K562 (cell line): ENCODE measurements around the gene CYB5RL. TPM values are rescaled to one million over a fixed set of nuclear protein-coding genes. Genes with fewer than 3 reads are reported as not detected.

Source experiments
- ATAC-seq: fragments of 200-7000 bp; cut with Tn5 transposase; 3 replicates; pipeline ENCODE4 v1.9.1; 2020; ENCODE audit warnings: moderate library complexity
- BruUV-seq: library from RNA; stranded (reverse); fragments of 400-500 nt; replicated peaks from 2 replicates; lab custom pipeline; 2021; lab: Mats Ljungman, UMichigan
- CTCF ChIA-PET: fragments of 300-600 bp; formaldehyde crosslinking; extraction: SDS; loops from one replicate; lab custom pipeline; 2021; ENCODE audit warnings: low intra/inter-chr PET ratio; lab: Yijun Ruan, JAX
- POLR2A ChIA-PET: fragments of 300-600, 350-650 bp; sonication (Branson Sonifier 250); formaldehyde crosslinking; extraction: SDS; loops from one replicate; lab custom pipeline; 2021; ENCODE audit warnings: antibody characterized with exemption, inconsistent platforms; lab: Yijun Ruan, JAX
- DNase-seq, 4 experiments: peaks; one replicate each; pipeline versions ENCODE4 v3.0.0 to v3.0.0-alpha.2; 2011 to 2018; ENCODE audit warnings: low spot score in 3 of 4, mixed read lengths in 3 of 4; ENCODE audit errors: extremely low read depth in 1 of 4
- FAIRE-seq: peaks from 2 replicates; lab custom pipeline; 2011; peaks lifted over from hg19 to GRCh38; lab: Jason Lieb, UNC
- H2AFZ ChIP-seq: 2 replicates; pipeline ENCODE4 v1.6.0; 2011; ENCODE audit warnings: low read depth, low read length, control low read depth, inconsistent platforms
- H3K27ac ChIP-seq: fragments of 200-600 bp; 3 replicates; pipeline ENCODE4 v1.8.0; 2011; ENCODE audit warnings: low read depth, mild to moderate bottlenecking, control low read depth, inconsistent platforms, low read length, moderate library complexity, mixed read lengths; ENCODE audit errors: extremely low read depth
- H3K27me3 ChIP-seq, 2 experiments: fragments of 300-600 bp in 1 of 2; 2 replicates in 1 of 2; 3 replicates in 1 of 2; pipeline versions ENCODE4 v1.6.0 to v1.8.0; 2011; ENCODE audit warnings: inconsistent platforms in 2 of 2, low read length in 2 of 2, mild to moderate bottlenecking in 1 of 2, mixed read lengths in 1 of 2, moderate library complexity in 1 of 2; ENCODE audit not compliant: control insufficient read depth in 2 of 2, insufficient read depth in 2 of 2
- H3K36me3 ChIP-seq: fragments of 300-600 bp; 3 replicates; pipeline ENCODE4 v1.8.0; 2011; ENCODE audit warnings: mild to moderate bottlenecking, low read length, inconsistent platforms; ENCODE audit not compliant: control insufficient read depth, insufficient read depth
- H3K4me1 ChIP-seq, 2 experiments: fragments of 200-600 bp in 1 of 2; replicated peaks in 1 of 2; 2 replicates in 1 of 2; 3 replicates in 1 of 2; pipeline versions ENCODE4 v1.5.1 to v1.8.0; 2011; ENCODE audit warnings: inconsistent platforms in 2 of 2, low read length in 2 of 2, mild to moderate bottlenecking in 1 of 2, mixed read lengths in 1 of 2, moderate library complexity in 1 of 2; ENCODE audit not compliant: control insufficient read depth in 2 of 2, insufficient read depth in 2 of 2
- H3K4me2 ChIP-seq: 2 replicates; pipeline ENCODE4 v1.6.1; 2011; ENCODE audit warnings: low read length, control low read depth, inconsistent platforms, mixed read lengths; ENCODE audit not compliant: insufficient read depth
- H3K4me3 ChIP-seq: fragments of 200-600 bp; sonication (generic), shearing (Covaris generic); 2 replicates; pipeline ENCODE4 v1.5.1; 2016; ENCODE audit warnings: control low read depth, inconsistent platforms
- H3K79me2 ChIP-seq: fragments of 200-600 bp; 3 replicates; pipeline ENCODE4 v1.8.0; 2011; ENCODE audit warnings: low read length, inconsistent platforms; ENCODE audit not compliant: control insufficient read depth, insufficient read depth
- H3K9ac ChIP-seq, 2 experiments: 2 replicates each; pipeline versions ENCODE4 v1.6.0 to v1.6.1; 2011; ENCODE audit warnings: low read depth in 2 of 2, low read length in 2 of 2, control low read depth in 1 of 2, inconsistent platforms in 1 of 2, mild to moderate bottlenecking in 1 of 2, mixed read lengths in 1 of 2; ENCODE audit not compliant: insufficient read depth in 1 of 2
- H3K9me1 ChIP-seq: one replicate; pipeline ENCODE4 v1.6.0; 2011; ENCODE audit warnings: inconsistent platforms, mild to moderate bottlenecking, low read length, moderate library complexity; ENCODE audit not compliant: control insufficient read depth, insufficient read depth
- H3K9me3 ChIP-seq: replicated peaks from 2 replicates; pipeline ENCODE4 v1.5.1; 2011; ENCODE audit warnings: low read depth, low read length, inconsistent platforms; ENCODE audit not compliant: control insufficient read depth, insufficient read depth
- H4K20me1 ChIP-seq: replicated peaks from 2 replicates; pipeline ENCODE4 v1.6.1; 2011; ENCODE audit warnings: low read length, inconsistent platforms, mixed read lengths; ENCODE audit not compliant: control insufficient read depth, insufficient read depth
- ARID1B ChIP-seq: fragments of 450-650 bp; IDR thresholded peaks from 2 replicates; pipeline ENCODE4 v1.6.1; 2016; ENCODE audit warnings: antibody characterized with exemption, mild to moderate bottlenecking, inconsistent platforms
- EGR1 ChIP-seq: fragments of 450-650 bp; conservative IDR thresholded peaks from 2 replicates; pipeline ENCODE4 v1.6.1; 2017; ENCODE audit warnings: mild to moderate bottlenecking
- HNRNPLL ChIP-seq: fragments of 200-400 bp; formaldehyde crosslinking; IDR thresholded peaks from 2 replicates; pipeline ENCODE4 v1.6.1; 2017; ENCODE audit warnings: low read length, low read depth, mild to moderate bottlenecking; ENCODE audit not compliant: poor library complexity, severe bottlenecking
- POLR2A ChIP-seq: fragments of 450-650 bp; conservative IDR thresholded peaks from 2 replicates; pipeline ENCODE4 v1.6.1; 2016
- POLR2B ChIP-seq: fragments of 450-650 bp; IDR thresholded peaks from 2 replicates; pipeline ENCODE4 v1.6.1; 2018; ENCODE audit warnings: low read depth; ENCODE audit not compliant: partially characterized antibody
- POLR2G ChIP-seq: fragments of 200-400 bp; formaldehyde crosslinking; IDR thresholded peaks from 2 replicates; pipeline ENCODE4 v1.6.1; 2017; ENCODE audit warnings: low read depth, mild to moderate bottlenecking, antibody characterized with exemption, low read length, moderate library complexity
- SUPT5H ChIP-seq: fragments of 450-650 bp; IDR thresholded peaks from 2 replicates; pipeline ENCODE4 v1.6.1; 2016
- ZNF41 ChIP-seq: fragments of 250-450 bp; sonication (Bioruptor Pico); conservative IDR thresholded peaks from 2 replicates; pipeline ENCODE4 v1.4.0; 2020; ENCODE audit warnings: mild to moderate bottlenecking
- WGBS: fragments of 100-300 bp; shearing (Covaris generic); methylation state at CpG from one replicate; pipeline ENCODE4 v1.1.6; 2016; ENCODE audit warnings: low coverage, mixed read lengths; ENCODE audit not compliant: insufficient coverage; ENCODE audit errors: missing lambda C conversion rate; 5-methylcytosine and 5-hydroxymethylcytosine counted together
- in situ Hi-C: fragments of 300-500 bp; cut with MboI; formaldehyde crosslinking; loops from 4 replicates; pipeline ENCODE4 v1.15.0; 2018; ENCODE audit warnings: inconsistent platforms, mixed read lengths
- intact Hi-C: fragments of 100-400 bp; cut with micrococcal nuclease; formaldehyde crosslinking; loops from 2 replicates; pipeline ENCODE4 v1.14.2; 2022
- polyA plus RNA-seq, 8 experiments: library from polyadenylated mRNA; depleted of rRNA in 4 of 8; stranded (reverse) in 5 of 8; unstranded in 3 of 8; fragments of >200 nt; fragmentation: Nextera tagmentation in 2 of 8; fragmentation: Illumina TruSeq in 1 of 8; extraction: Ambion mirVana in 2 of 8; extraction: Trizol in 1 of 8; gene quantifications; 2 replicates each; pipeline versions ENCODE4 v1.2.1 to v1.2.3, GENCODE V29; 2011 to 2014; ENCODE audit warnings: inconsistent platforms in 1 of 8, missing spikeins in 1 of 8
- total RNA-seq, 7 experiments: library from RNA; depleted of rRNA in 6 of 7; stranded (reverse); fragments of >200 nt in 6 of 7; fragmentation: Illumina TruSeq in 2 of 7; extraction: Trizol in 2 of 7; gene quantifications; 2 replicates each; pipeline versions ENCODE4 v1.2.1 to v1.2.3, GENCODE V29; 2011 to 2021; ENCODE audit warnings: low replicate concordance in 1 of 7
- TF ChIP-seq, protein P1 (sequence below): fragments of 250-450 bp; sonication (Bioruptor Pico); IDR thresholded peaks from 2 replicates; pipeline ENCODE4 v1.4.0; 2020; ENCODE audit warnings: mild to moderate bottlenecking, moderate library complexity, borderline replicate concordance
- TF ChIP-seq, protein P2 (sequence below): IDR thresholded peaks from 3 replicates; pipeline ENCODE4 v1.6.1; 2011; ENCODE audit warnings: borderline replicate concordance, mild to moderate bottlenecking; ENCODE audit not compliant: insufficient read length, insufficient read depth

CYB5RL gene
- total and polyA plus RNA-seq, 9 of the 15 experiments (the other 6 are each of a cell fraction or from before 2014, with no cell fraction given) = 7.9 to 18.0 (median 11.2) TPM

DNA sequence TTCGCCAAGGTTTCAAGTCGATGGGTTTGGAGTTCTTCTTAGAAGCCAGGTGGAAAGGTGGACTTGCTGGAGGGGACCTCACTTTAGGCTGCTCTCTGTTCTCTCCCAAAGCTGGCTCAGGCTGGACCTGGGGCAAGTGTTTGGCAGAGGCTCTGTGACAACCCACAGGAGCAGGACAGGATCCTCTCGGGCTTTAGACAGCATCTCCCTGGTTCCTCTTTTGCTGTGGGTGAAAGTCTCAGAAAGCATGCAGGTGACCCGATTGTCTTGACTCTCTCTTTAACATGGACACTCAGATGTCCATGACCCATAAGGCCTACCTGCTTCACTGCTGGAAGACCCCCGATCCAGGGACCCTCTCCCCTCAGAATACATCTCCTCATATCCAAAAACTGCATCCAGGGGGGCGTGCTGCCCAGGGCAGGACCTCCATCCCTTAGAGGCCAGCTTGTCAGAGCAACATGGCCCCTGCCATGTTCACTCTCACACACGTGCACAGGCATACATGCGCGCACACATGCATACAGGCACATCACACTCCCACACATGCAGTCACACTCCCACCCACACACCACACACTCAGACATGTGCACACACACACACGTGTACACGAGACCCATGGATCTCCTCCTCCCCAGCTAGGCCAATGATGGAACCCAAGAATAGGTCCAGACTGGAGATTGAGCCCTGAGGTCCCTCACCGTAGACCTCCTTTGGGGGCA is 21.4 kb upstream of the CYB5RL start:
- no peak overlapping the region for H2AFZ ChIP-seq
- ChIA-PET POLR2A (interaction anchor here (0.6 to 15.5 kb wide), 8 partner anchors 8 to 360 kb away, joined by 3 to 148 read pairs (median 4); partner anchors contain the start of genes CYB5RL and MRPL37), CTCF (interaction anchor here (0.6 kb wide), 1 partner anchor 23 kb away, joined by 5 read pairs; no protein-coding TSS in a partner anchor)
- H3K4me1 ChIP-seq = peaks cover 0 to 28% of the 10 kb centered on the region in 2 experiments; a peak in 2 of 5 replicates
- in situ Hi-C loops (no loop called here), intact Hi-C loops (no loop called here)
- H3K9ac ChIP-seq = no peak overlapping the region
- 82% methylated on average over 11 of the region's 12 CpGs for WGBS
- no peaks in the 10 kb centered on the region for H3K27me3 ChIP-seq
- H4K20me1 ChIP-seq = peaks cover 12% of the 10 kb centered on the region; the same call in 1 of the 2 replicates
- H3K4me3 ChIP-seq = no peak overlapping the region
- TF ChIP-seq POLR2B (peak; percentile 51), EGR1 (peak; percentile 43), SUPT5H (peak; percentile 66), ARID1B (no peak), POLR2A (peak; percentile 64), POLR2G (peak; percentile 54; the same call in 1 of the 2 replicates), ZNF41 (no peak), HNRNPLL (peak; percentile 43)
- TF ChIP-seq, protein P1, sequence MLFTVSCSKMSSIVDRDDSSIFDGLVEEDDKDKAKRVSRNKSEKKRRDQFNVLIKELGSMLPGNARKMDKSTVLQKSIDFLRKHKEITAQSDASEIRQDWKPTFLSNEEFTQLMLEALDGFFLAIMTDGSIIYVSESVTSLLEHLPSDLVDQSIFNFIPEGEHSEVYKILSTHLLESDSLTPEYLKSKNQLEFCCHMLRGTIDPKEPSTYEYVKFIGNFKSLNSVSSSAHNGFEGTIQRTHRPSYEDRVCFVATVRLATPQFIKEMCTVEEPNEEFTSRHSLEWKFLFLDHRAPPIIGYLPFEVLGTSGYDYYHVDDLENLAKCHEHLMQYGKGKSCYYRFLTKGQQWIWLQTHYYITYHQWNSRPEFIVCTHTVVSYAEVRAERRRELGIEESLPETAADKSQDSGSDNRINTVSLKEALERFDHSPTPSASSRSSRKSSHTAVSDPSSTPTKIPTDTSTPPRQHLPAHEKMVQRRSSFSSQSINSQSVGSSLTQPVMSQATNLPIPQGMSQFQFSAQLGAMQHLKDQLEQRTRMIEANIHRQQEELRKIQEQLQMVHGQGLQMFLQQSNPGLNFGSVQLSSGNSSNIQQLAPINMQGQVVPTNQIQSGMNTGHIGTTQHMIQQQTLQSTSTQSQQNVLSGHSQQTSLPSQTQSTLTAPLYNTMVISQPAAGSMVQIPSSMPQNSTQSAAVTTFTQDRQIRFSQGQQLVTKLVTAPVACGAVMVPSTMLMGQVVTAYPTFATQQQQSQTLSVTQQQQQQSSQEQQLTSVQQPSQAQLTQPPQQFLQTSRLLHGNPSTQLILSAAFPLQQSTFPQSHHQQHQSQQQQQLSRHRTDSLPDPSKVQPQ (CRISPR knock-in tag) = no peak
- TF ChIP-seq, protein P2, sequence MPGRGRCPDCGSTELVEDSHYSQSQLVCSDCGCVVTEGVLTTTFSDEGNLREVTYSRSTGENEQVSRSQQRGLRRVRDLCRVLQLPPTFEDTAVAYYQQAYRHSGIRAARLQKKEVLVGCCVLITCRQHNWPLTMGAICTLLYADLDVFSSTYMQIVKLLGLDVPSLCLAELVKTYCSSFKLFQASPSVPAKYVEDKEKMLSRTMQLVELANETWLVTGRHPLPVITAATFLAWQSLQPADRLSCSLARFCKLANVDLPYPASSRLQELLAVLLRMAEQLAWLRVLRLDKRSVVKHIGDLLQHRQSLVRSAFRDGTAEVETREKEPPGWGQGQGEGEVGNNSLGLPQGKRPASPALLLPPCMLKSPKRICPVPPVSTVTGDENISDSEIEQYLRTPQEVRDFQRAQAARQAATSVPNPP = no peak
- TF ChIP-seq, all 486 proteins: peak for 6
- H3K4me2 ChIP-seq = no peak overlapping the region
- no peaks in the 10 kb centered on the region for H3K79me2 ChIP-seq
- ATAC-seq (no peak; the same call in 2 of the 3 replicates), FAIRE-seq (no peak), DNase-seq (no peak)
- peaks cover 72% of the 10 kb centered on the region for H3K36me3 ChIP-seq
- H3K27ac ChIP-seq = no peak overlapping the region
- H3K9me1 ChIP-seq = peaks cover 5% of the 10 kb centered on the region
- no TSS peak for BruUV-seq
- no peaks in the 10 kb centered on the region for H3K9me3 ChIP-seq
